Muscle layer of duodenum (tissue), 2 donors: Measurements from ENCODE around the gene PER3.

ENCODE experiments used
- H3K27ac ChIP-seq: one replicate; pipeline ENCODE4 v1.7.0; 2013; ENCODE audit warnings: mild to moderate bottlenecking, low read length
- H3K27me3 ChIP-seq: one replicate; pipeline ENCODE4 v1.7.0; 2013; ENCODE audit warnings: low read depth, mild to moderate bottlenecking, control low read depth, low read length
- H3K36me3 ChIP-seq, 2 donors: one replicate each; pipeline ENCODE4 v1.7.0; 2013; ENCODE audit warnings: low read length in 2 of 2, control low read depth in 1 of 2, mild to moderate bottlenecking in 1 of 2; ENCODE audit not compliant: insufficient read depth in 2 of 2, control insufficient read depth in 1 of 2
- H3K4me1 ChIP-seq, 2 donors: one replicate each; pipeline ENCODE4 v1.7.0; 2013; ENCODE audit warnings: low read length in 2 of 2, mild to moderate bottlenecking in 2 of 2, control low read depth in 1 of 2, moderate library complexity in 1 of 2; ENCODE audit not compliant: insufficient read depth in 2 of 2, control insufficient read depth in 1 of 2
- H3K4me3 ChIP-seq, 2 donors: one replicate each; pipeline ENCODE4 v1.7.0; 2013; ENCODE audit warnings: low read length in 2 of 2, low read depth in 1 of 2, mild to moderate bottlenecking in 1 of 2
- H3K9me3 ChIP-seq, 2 donors: one replicate each; pipeline ENCODE4 v1.7.0; 2013; ENCODE audit warnings: low read length in 2 of 2, control low read depth in 1 of 2, mild to moderate bottlenecking in 1 of 2; ENCODE audit not compliant: control insufficient read depth in 1 of 2
- donor health status: healthy.

The PER3 gene

GRCh38 chr1:7808253-7808844, 24.3 kb downstream of the PER3 start:
- H3K36me3 ChIP-seq, result peaks cover 43 to 88% of the 10 kb centered on the region in 2 donors
- no peaks in the 10 kb centered on the region for H3K4me1 ChIP-seq
- H3K27ac ChIP-seq, result no peak overlapping the region
- H3K27me3 ChIP-seq, result no peaks in the 10 kb centered on the region
- no peak overlapping the region for H3K4me3 ChIP-seq
- H3K9me3 ChIP-seq, result peaks cover 3% of the 10 kb centered on the region in 2 donors

GRCh38 chr1:7809742-7810141, 25.7 kb downstream of the PER3 start:
- Histone ChIP-seq H3K9me3 (peaks cover 7 to 10% of the 10 kb centered on the region in 2 donors), H3K27ac (no peak overlapping the region), H3K4me1 (no peaks in the 10 kb centered on the region), H3K36me3 (peaks cover 53 to 87% of the 10 kb centered on the region in 2 donors), H3K27me3 (no peaks in the 10 kb centered on the region), H3K4me3 (no peak overlapping the region)

GRCh38 chr1:7810395-7810794, 26.3 kb downstream of the PER3 start:
- no peak overlapping the region for H3K4me3 ChIP-seq
- no peak overlapping the region for H3K27ac ChIP-seq
- H3K4me1 ChIP-seq, result no peaks in the 10 kb centered on the region
- peaks cover 7 to 10% of the 10 kb centered on the region in 2 donors for H3K9me3 ChIP-seq
- H3K36me3 ChIP-seq, result peaks cover 53 to 81% of the 10 kb centered on the region in 2 donors
- no peaks in the 10 kb centered on the region for H3K27me3 ChIP-seq

GRCh38 chr1:7811476-7811875, 27.4 kb downstream of the PER3 start:
- H3K27ac ChIP-seq, result no peak overlapping the region
- peaks cover 49 to 71% of the 10 kb centered on the region in 2 donors for H3K36me3 ChIP-seq
- no peaks in the 10 kb centered on the region for H3K27me3 ChIP-seq

GRCh38 chr1:7813677-7814373, 29.7 kb downstream of the PER3 start:
- Histone ChIP-seq H3K27ac (no peak overlapping the region), H3K27me3 (no peaks in the 10 kb centered on the region), H3K9me3 (peaks cover 7 to 10% of the 10 kb centered on the region in 2 donors), H3K4me3 (no peak overlapping the region), H3K36me3 (peaks cover 40 to 72% of the 10 kb centered on the region in 2 donors), H3K4me1 (no peaks in the 10 kb centered on the region)

More at GRCh38 chr1:7811476-7811875, 27.4 kb downstream of the PER3 start:
- Histone ChIP-seq H3K9me3 (peaks cover 7 to 10% of the 10 kb centered on the region in 2 donors), H3K4me3 (no peak overlapping the region), H3K4me1 (no peaks in the 10 kb centered on the region)

GRCh38 chr1:7821282-7821681, 37.2 kb downstream of the PER3 start:
- Histone ChIP-seq H3K4me3 (no peak overlapping the region), H3K4me1 (no peaks in the 10 kb centered on the region), H3K27me3 (no peaks in the 10 kb centered on the region), H3K27ac (no peak overlapping the region), H3K36me3 (peaks cover 40 to 86% of the 10 kb centered on the region in 2 donors), H3K9me3 (no peaks in the 10 kb centered on the region)

GRCh38 chr1:7824701-7825100, 40.6 kb downstream of the PER3 start:
- H3K27ac ChIP-seq, result no peak overlapping the region
- H3K9me3 ChIP-seq, result no peaks in the 10 kb centered on the region
- no peak overlapping the region for H3K4me3 ChIP-seq
- no peaks in the 10 kb centered on the region for H3K27me3 ChIP-seq
- H3K36me3 ChIP-seq, result peaks cover 44 to 92% of the 10 kb centered on the region in 2 donors
- no peaks in the 10 kb centered on the region for H3K4me1 ChIP-seq

GRCh38 chr1:7826363-7826762, 42.3 kb downstream of the PER3 start:
- no peaks in the 10 kb centered on the region for H3K9me3 ChIP-seq
- no peaks in the 10 kb centered on the region for H3K4me1 ChIP-seq
- H3K27ac ChIP-seq, result no peak overlapping the region
- H3K27me3 ChIP-seq, result no peaks in the 10 kb centered on the region
- H3K4me3 ChIP-seq, result peak overlapping the region in 1 of 2 donors; percentile 37
- peaks cover 40 to 84% of the 10 kb centered on the region in 2 donors for H3K36me3 ChIP-seq

- H3K4me1 ChIP-seq, result no peaks in the 10 kb centered on the region
- peak overlapping the region in 1 of 2 donors; percentile 37 for H3K4me3 ChIP-seq
- H3K36me3 ChIP-seq, result peaks cover 36 to 75% of the 10 kb centered on the region in 2 donors
- no peak overlapping the region for H3K27ac ChIP-seq
- H3K9me3 ChIP-seq, result no peaks in the 10 kb centered on the region
- no peaks in the 10 kb centered on the region for H3K27me3 ChIP-seq
Observed at GRCh38 chr1:7827126-7827955, 43.2 kb downstream of the PER3 start.

GRCh38 chr1:7831458-7831857, 47.4 kb downstream of the PER3 start:
- no peaks in the 10 kb centered on the region for H3K9me3 ChIP-seq
- no peaks in the 10 kb centered on the region for H3K27me3 ChIP-seq
- no peaks in the 10 kb centered on the region for H3K4me1 ChIP-seq
- H3K27ac ChIP-seq, result no peak overlapping the region
- no peak overlapping the region for H3K4me3 ChIP-seq
- peaks cover 42 to 57% of the 10 kb centered on the region in 2 donors for H3K36me3 ChIP-seq

GRCh38 chr1:7833035-7833434, 48.9 kb downstream of the PER3 start:
- Histone ChIP-seq H3K27me3 (no peaks in the 10 kb centered on the region), H3K9me3 (no peaks in the 10 kb centered on the region), H3K27ac (no peak overlapping the region), H3K36me3 (peaks cover 48 to 57% of the 10 kb centered on the region in 2 donors), H3K4me1 (no peaks in the 10 kb centered on the region), H3K4me3 (no peak overlapping the region)
